ENCODE results near the gene TRPM1. TPM values are rescaled to one million over a fixed set of nuclear protein-coding genes. Genes with fewer than 3 reads are reported as not detected.

The TRPM1 gene
- not detected for total RNA-seq

DNA sequence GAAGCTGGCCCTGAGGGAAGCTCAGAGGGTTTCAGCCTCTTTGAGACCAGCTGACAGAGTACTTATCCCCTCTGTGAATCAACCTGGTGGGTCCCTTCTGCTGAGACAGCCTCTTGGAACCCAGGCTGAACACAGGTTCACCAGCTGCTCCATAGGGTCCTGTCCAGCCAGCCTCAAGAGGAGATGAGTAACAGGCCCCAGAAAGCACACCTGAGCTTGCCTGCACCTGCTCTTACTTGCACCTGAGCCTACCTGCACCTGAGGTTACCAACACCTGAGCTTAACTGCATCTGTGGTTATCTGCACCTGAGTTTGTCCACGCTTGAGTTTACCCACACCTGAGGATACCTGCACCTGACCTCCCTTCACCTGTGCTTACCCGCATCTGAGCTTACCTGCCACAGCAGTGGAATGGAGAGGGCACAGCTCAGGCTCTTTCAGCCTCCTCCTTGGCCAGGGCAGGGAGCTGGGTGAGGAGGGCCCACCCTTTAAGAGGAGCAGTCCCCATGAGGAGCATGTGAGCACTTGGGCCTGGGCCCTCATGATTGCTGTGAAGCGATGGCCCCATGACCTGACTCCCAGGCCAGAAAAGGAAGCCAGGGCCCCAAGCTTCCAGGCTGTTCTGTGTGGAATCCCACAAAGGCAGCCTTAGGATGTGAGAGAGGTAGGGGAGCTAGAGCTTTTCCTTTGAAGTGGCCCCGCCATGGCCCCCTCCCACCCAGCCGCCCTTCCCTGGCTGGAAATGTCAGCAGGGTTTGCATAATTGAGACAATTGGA is at the start of gene TRPM1:
TRPM1 (minus strand) TSS at position 464 of the 777 bp plus-strand sequence. CDS start 20,370 bp downstream, outside the sequence.
- no peaks in the 10 kb centered on the region for H3K36me3 ChIP-seq
- no peak within 1 kb of the TSS for H3K4me3 ChIP-seq
- no peak within 1 kb of the TSS for H3K27ac ChIP-seq
- H3K4me1 ChIP-seq (ENCODE audit: control insufficient read depth in 1 of 2, low read depth in 2 of 2) = no peaks in the 10 kb centered on the region
- ATAC-seq (ENCODE audit: insufficient number of reproducible peaks, low FRiP score, low read depth) = no peak
- no peaks in the 10 kb centered on the region for H3K27me3 ChIP-seq (replicated peaks; ENCODE audit: insufficient read depth)
- no peaks in the 10 kb centered on the region for H3K9me3 ChIP-seq
- no peak for DNase-seq (ENCODE audit: low spot score)
- TF ChIP-seq, protein P1, sequence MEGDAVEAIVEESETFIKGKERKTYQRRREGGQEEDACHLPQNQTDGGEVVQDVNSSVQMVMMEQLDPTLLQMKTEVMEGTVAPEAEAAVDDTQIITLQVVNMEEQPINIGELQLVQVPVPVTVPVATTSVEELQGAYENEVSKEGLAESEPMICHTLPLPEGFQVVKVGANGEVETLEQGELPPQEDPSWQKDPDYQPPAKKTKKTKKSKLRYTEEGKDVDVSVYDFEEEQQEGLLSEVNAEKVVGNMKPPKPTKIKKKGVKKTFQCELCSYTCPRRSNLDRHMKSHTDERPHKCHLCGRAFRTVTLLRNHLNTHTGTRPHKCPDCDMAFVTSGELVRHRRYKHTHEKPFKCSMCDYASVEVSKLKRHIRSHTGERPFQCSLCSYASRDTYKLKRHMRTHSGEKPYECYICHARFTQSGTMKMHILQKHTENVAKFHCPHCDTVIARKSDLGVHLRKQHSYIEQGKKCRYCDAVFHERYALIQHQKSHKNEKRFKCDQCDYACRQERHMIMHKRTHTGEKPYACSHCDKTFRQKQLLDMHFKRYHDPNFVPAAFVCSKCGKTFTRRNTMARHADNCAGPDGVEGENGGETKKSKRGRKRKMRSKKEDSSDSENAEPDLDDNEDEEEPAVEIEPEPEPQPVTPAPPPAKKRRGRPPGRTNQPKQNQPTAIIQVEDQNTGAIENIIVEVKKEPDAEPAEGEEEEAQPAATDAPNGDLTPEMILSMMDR (IDR thresholded peaks at IDR 0.05) = no peak

DNA sequence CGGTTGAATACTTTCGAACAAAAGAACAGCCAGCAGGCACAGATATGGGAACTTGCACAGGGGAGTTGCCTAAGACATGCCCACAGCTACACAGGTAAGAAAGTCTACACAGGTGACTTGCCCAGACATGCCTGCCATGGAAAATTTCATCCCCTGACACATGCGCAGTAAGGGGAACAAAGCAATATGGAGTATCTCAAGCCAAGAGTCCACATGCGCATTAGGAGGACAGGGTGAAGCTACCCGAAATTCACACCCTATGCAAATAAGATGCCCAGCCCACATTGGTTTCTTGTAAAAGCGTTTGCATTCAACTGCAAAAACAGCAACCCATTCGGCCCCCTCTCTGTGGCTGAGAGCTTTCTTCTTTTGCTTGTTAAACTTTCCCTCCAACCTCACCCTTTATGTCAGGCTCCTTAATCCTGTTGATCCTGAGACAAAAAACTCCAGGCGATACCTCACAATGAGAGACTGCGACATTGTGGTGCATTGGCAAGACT is 49.3 kb upstream of the TRPM1 start:
- no peaks in the 10 kb centered on the region for H3K9me3 ChIP-seq
- H3K4me1 ChIP-seq (ENCODE audit: control insufficient read depth in 1 of 2, low read depth in 2 of 2) = no peaks in the 10 kb centered on the region
- TF ChIP-seq, protein P1 (IDR thresholded peaks at IDR 0.05) = no peak
- no peak overlapping the region for H3K27ac ChIP-seq
- H3K4me3 ChIP-seq = no peak overlapping the region
- H3K27me3 ChIP-seq (replicated peaks; ENCODE audit: insufficient read depth) = no peaks in the 10 kb centered on the region
- DNase-seq (ENCODE audit: low spot score) (no peak), ATAC-seq (ENCODE audit: insufficient number of reproducible peaks, low FRiP score, low read depth) (no peak)
- H3K36me3 ChIP-seq = no peaks in the 10 kb centered on the region

DNA sequence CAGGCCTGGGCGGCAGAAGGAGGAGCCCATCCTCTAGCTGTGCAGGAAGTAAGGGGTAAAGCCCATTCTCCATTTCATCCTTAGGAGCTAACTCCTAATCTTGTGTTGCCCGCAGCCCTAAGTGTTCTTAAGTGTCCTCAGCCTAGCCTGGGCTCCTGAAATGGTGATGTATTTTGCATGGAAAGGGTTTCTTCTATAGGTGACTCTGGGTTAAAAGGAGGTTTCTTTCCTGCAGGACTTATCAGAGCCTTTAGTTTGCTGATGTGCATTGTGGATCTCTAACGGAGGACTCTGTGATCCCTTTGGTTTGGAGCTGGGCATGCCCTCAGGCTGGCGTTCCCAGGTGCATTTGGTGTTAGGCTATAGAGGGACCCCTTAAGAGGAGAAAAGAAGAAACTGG is 48.5 kb upstream of the TRPM1 start:
- TF ChIP-seq, protein P1 (IDR thresholded peaks at IDR 0.05) = no peak
- H3K4me1 ChIP-seq (ENCODE audit: control insufficient read depth in 1 of 2, low read depth in 2 of 2) = no peaks in the 10 kb centered on the region
- H3K27me3 ChIP-seq (replicated peaks; ENCODE audit: insufficient read depth) = no peaks in the 10 kb centered on the region
- no peaks in the 10 kb centered on the region for H3K36me3 ChIP-seq
- DNase-seq (ENCODE audit: low spot score) (no peak), ATAC-seq (ENCODE audit: insufficient number of reproducible peaks, low FRiP score, low read depth) (no peak)
- no peaks in the 10 kb centered on the region for H3K9me3 ChIP-seq
- no peak overlapping the region for H3K27ac ChIP-seq
- H3K4me3 ChIP-seq = no peak overlapping the region

DNA sequence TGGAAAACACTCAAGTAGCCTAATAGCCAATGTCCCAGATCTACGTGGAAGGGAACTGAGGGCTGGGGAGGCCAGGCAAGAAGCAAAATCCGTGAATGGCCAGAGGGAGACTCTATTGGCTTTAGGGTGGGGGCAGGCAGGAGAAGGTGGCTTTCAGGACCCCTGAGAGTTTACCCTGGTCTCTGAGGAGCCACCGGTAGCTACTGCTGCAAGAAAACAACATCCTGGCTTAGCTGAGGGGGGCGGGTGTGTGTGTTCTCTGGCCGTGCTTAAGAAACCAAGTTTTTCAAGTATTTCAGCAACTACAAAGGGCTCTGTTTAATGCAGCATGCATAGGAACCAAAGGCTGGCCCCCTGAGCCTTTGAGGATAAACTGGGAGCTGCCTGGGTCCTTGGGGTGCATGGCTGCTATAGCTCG is 47.6 kb upstream of the TRPM1 start:
- H3K9me3 ChIP-seq = no peaks in the 10 kb centered on the region
- no peaks in the 10 kb centered on the region for H3K27me3 ChIP-seq (replicated peaks; ENCODE audit: insufficient read depth)
- DNase-seq (ENCODE audit: low spot score) (no peak), ATAC-seq (ENCODE audit: insufficient number of reproducible peaks, low FRiP score, low read depth) (no peak)
- TF ChIP-seq, protein P1 (IDR thresholded peaks at IDR 0.05) = no peak
- no peaks in the 10 kb centered on the region for H3K36me3 ChIP-seq
- no peak overlapping the region for H3K4me3 ChIP-seq
- H3K27ac ChIP-seq = no peak overlapping the region
- H3K4me1 ChIP-seq (ENCODE audit: control insufficient read depth in 1 of 2, low read depth in 2 of 2) = no peaks in the 10 kb centered on the region

DNA sequence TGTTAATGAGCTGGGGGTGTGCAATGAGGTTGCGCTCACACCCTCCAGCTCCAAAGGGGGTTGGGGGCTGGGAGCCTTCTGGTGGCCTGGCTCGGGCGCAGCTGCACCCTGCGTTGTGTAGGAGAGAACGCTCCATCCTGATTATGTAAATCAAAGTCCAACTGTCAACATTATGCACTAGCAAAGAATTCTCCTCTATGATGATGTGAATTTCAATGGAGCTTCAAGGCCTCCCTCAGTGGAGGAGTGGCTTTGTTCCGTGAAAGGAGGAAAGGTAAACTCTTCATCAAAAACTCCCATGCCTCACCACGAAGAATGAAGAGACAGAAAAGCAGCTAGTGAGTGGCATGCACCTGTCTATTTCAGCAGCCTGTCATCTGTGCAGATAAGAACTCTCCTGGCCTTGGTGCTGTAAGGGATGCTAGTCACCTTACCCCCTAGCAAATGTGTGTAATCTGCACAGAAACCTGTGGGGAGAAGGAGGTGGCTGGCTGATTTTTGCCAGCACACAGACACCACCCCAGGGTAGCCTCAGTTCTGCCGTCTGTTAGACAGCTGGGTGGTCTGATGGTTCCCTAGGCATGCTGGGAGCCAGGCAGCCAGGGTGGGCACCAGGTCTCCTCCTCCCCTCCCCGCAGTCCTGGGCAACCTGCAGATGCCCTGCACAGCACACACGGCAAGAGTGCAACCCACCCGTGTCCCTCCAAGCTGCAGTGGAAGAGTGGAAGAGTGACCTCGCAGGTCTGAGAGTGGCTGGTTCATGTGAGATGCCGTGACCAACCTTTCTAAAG is 47.0 kb upstream of the TRPM1 start:
- ATAC-seq (ENCODE audit: insufficient number of reproducible peaks, low FRiP score, low read depth) (no peak), DNase-seq (ENCODE audit: low spot score) (no peak)
- Histone ChIP-seq H3K27me3 (replicated peaks; ENCODE audit: insufficient read depth) (no peaks in the 10 kb centered on the region), H3K27ac (no peak overlapping the region), H3K4me1 (ENCODE audit: control insufficient read depth in 1 of 2, low read depth in 2 of 2) (no peaks in the 10 kb centered on the region), H3K9me3 (no peaks in the 10 kb centered on the region), H3K36me3 (no peaks in the 10 kb centered on the region), H3K4me3 (no peak overlapping the region)
- TF ChIP-seq, protein P1 (IDR thresholded peaks at IDR 0.05) = no peak

Data from thoracic aorta (tissue), 2 donors.